Endodermal cell (in vitro differentiated cells): Measurements from ENCODE around the gene CD151. TPM values are rescaled to one million over a fixed set of nuclear protein-coding genes. Genes with fewer than 3 reads are reported as not detected.

Source experiments
- DNase-seq: peaks from one replicate; pipeline ENCODE4 v3.0.0-alpha.2; 2017
- H3K27ac ChIP-seq: 2 replicates; pipeline ENCODE4 v1.5.1; 2013; ENCODE audit warnings: mild to moderate bottlenecking, low read depth, low read length, moderate library complexity
- H3K27me3 ChIP-seq: 2 replicates; pipeline ENCODE4 v1.6.1; 2013; ENCODE audit warnings: mild to moderate bottlenecking, low read length, moderate library complexity; ENCODE audit not compliant: insufficient read depth, control insufficient read depth, poor library complexity, severe bottlenecking
- H3K36me3 ChIP-seq: 2 replicates; pipeline ENCODE4 v1.7.0; 2013; ENCODE audit warnings: mild to moderate bottlenecking, low read length, moderate library complexity; ENCODE audit not compliant: control insufficient read depth, insufficient read depth
- H3K4me1 ChIP-seq: one replicate; pipeline ENCODE4 v1.7.0; 2013; ENCODE audit warnings: low read length; ENCODE audit not compliant: control insufficient read depth, insufficient read depth
- H3K4me3 ChIP-seq: 2 replicates; pipeline ENCODE4 v1.5.1; 2013; ENCODE audit warnings: mild to moderate bottlenecking, low read length, moderate library complexity
- H3K9ac ChIP-seq: 2 replicates; pipeline ENCODE4 v1.6.1; 2013; ENCODE audit warnings: mild to moderate bottlenecking, low read length, moderate library complexity; ENCODE audit not compliant: poor library complexity, severe bottlenecking; ENCODE audit errors: extremely low read depth
- H3K9me3 ChIP-seq: 2 replicates; pipeline ENCODE4 v1.6.1; 2013; ENCODE audit warnings: mild to moderate bottlenecking, low read length, moderate library complexity; ENCODE audit not compliant: control insufficient read depth
- H3K27ac Mint-ChIP-seq: 2 replicates; pipeline ENCODE4 v1.8.0; 2020; ENCODE audit warnings: mixed read lengths
- H3K27me3 Mint-ChIP-seq: 2 replicates; pipeline ENCODE4 v1.8.0; 2021; ENCODE audit warnings: mild to moderate bottlenecking, mixed read lengths; ENCODE audit not compliant: insufficient read depth
- H3K36me3 Mint-ChIP-seq: 2 replicates; pipeline ENCODE4 v1.8.0; 2020; ENCODE audit warnings: low read depth, mixed read lengths
- H3K4me1 Mint-ChIP-seq: 2 replicates; pipeline ENCODE4 v1.8.0; 2020; ENCODE audit warnings: mixed read lengths
- H3K4me3 Mint-ChIP-seq: 2 replicates; pipeline ENCODE4 v1.8.0; 2020; ENCODE audit warnings: mild to moderate bottlenecking, moderate library complexity, mixed read lengths
- H3K9me3 Mint-ChIP-seq: 2 replicates; pipeline ENCODE4 v1.8.0; 2020; ENCODE audit warnings: mild to moderate bottlenecking, mixed read lengths
- WGBS, 2 experiments: methylation state at CpG; one replicate each; pipeline versions ENCODE4 v1.1.5 to v1.1.7; 2013; ENCODE audit warnings: missing lambda C conversion rate in 2 of 2, mixed read lengths in 1 of 2; ENCODE audit not compliant: insufficient coverage in 1 of 2, insufficient read length in 1 of 2; 5-methylcytosine and 5-hydroxymethylcytosine counted together
- total RNA-seq, 2 donors: library from RNA; stranded (reverse); fragmentation: NEBNext Ultra II Directional in 1 of 2; extraction: Animal tissue kit (Norgen Biotek cat#: 25700) in 1 of 2; gene quantifications; 2 replicates in 1 of 2; 3 replicates in 1 of 2; pipeline ENCODE4 v1.2.1, GENCODE V29; 2021
- TF ChIP-seq, protein P1 (sequence below): fragments of 200-600 bp; sonication (generic); conservative IDR thresholded peaks from 2 replicates; pipeline ENCODE4 v1.5.0; 2021; ENCODE audit warnings: antibody characterized with exemption, mild to moderate bottlenecking

Gene CD151
- total RNA-seq, 2 donors from 2014 or later: 139 to 165 TPM

DNA sequence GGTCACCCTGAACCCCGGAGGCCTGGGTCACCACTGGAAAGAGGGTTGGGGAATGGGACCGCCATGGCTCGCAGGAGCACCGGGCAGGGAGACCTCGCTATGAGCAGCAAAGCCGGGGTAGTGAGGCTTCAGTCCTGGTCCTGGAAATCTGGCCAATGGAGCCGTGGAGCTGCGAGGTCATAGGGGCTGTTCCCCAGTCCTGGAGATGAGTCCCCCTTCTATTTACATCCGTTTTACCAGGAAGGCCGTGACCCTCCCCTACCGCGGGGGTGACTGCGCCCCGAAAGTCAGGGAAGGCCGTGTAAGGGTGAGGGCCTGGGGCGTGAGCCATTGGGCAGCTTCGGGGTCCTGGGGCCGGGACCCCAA is 28.2 kb upstream of the CD151 start:
- no peaks in the 10 kb centered on the region for H3K9me3 Mint-ChIP-seq
- no peaks in the 10 kb centered on the region for H3K27me3 Mint-ChIP-seq
- TF ChIP-seq, protein P1, sequence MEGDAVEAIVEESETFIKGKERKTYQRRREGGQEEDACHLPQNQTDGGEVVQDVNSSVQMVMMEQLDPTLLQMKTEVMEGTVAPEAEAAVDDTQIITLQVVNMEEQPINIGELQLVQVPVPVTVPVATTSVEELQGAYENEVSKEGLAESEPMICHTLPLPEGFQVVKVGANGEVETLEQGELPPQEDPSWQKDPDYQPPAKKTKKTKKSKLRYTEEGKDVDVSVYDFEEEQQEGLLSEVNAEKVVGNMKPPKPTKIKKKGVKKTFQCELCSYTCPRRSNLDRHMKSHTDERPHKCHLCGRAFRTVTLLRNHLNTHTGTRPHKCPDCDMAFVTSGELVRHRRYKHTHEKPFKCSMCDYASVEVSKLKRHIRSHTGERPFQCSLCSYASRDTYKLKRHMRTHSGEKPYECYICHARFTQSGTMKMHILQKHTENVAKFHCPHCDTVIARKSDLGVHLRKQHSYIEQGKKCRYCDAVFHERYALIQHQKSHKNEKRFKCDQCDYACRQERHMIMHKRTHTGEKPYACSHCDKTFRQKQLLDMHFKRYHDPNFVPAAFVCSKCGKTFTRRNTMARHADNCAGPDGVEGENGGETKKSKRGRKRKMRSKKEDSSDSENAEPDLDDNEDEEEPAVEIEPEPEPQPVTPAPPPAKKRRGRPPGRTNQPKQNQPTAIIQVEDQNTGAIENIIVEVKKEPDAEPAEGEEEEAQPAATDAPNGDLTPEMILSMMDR: no peak
- no peaks in the 10 kb centered on the region for H3K9me3 ChIP-seq
- no peak overlapping the region for H3K27ac Mint-ChIP-seq
- WGBS, 2 experiments: 39 to 50% methylated on average over 7 to 18 of the region's 18 CpGs
- no peak overlapping the region for H3K27ac ChIP-seq
- H3K4me3 ChIP-seq: peak overlapping the region; percentile 84
- peaks cover 6% of the 10 kb centered on the region for H3K36me3 Mint-ChIP-seq
- no peaks in the 10 kb centered on the region for H3K27me3 ChIP-seq
- peaks cover 6% of the 10 kb centered on the region for H3K4me1 Mint-ChIP-seq
- H3K36me3 ChIP-seq: peaks cover 5% of the 10 kb centered on the region
- peak overlapping the region; percentile 34 for H3K9ac ChIP-seq
- H3K4me3 Mint-ChIP-seq: peak overlapping the region; percentile 63
- H3K4me1 ChIP-seq: no peaks in the 10 kb centered on the region
- peak; percentile 66 for DNase-seq

DNA sequence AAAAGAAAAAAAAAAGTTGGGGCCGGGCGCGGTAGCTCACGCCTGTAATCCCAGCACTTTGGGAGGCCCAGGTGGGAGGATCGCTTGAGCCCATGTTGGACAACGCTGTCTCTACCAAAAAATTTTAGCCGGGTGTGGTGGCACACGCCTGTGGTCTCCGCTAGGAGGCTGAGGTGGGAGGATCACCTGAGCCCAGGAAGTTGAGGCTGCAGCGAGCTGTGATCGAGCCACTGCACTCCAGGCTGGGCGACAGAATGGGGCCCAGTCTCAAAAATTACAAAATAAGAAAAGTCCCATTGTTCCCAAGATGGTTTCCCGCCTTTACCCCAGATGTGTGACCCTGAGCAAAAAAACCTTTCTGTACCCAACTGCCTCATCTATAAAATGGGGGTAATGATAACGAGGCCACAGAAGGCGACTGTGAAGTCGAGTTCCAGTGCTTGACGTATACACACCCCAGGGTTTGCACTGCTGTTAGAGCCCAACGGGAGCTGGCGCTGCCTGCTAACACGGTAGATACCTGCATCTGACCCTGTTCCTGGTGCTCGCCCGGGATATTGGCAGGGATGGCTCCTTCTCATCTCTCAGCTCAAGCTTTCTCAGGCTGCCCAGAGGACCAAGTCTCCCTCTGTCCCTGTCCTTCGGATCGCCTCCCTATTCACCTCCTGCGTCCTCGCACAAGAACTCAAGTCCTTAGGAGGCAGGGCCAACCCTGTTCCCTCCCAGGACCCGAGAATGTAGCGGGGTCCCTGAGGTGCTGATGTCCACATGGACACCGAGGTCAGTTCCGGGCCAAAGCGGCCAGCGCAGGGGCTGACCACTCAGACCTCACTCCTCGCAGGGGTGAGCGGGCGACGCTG is 24.1 kb upstream of the CD151 start:
- TF ChIP-seq, protein P1: no peak
- Mint-ChIP-seq H3K4me3 (peak overlapping the region; percentile 85), H3K4me1 (peaks cover 17% of the 10 kb centered on the region), H3K9me3 (no peaks in the 10 kb centered on the region), H3K36me3 (peaks cover 28% of the 10 kb centered on the region), H3K27me3 (no peaks in the 10 kb centered on the region), H3K27ac (peak overlapping the region; percentile 99)
- H3K9me3 ChIP-seq: no peaks in the 10 kb centered on the region
- peaks cover 26% of the 10 kb centered on the region for H3K36me3 ChIP-seq
- H3K4me1 ChIP-seq: no peaks in the 10 kb centered on the region
- H3K9ac ChIP-seq: peak overlapping the region; percentile 94
- peak overlapping the region; percentile 98 for H3K27ac ChIP-seq
- peak; percentile 66 for DNase-seq
- peak overlapping the region; percentile 89 for H3K4me3 ChIP-seq
- H3K27me3 ChIP-seq: no peaks in the 10 kb centered on the region
- 37 to 46% methylated on average over 27 to 36 of the region's 36 CpGs for WGBS, 2 experiments

DNA sequence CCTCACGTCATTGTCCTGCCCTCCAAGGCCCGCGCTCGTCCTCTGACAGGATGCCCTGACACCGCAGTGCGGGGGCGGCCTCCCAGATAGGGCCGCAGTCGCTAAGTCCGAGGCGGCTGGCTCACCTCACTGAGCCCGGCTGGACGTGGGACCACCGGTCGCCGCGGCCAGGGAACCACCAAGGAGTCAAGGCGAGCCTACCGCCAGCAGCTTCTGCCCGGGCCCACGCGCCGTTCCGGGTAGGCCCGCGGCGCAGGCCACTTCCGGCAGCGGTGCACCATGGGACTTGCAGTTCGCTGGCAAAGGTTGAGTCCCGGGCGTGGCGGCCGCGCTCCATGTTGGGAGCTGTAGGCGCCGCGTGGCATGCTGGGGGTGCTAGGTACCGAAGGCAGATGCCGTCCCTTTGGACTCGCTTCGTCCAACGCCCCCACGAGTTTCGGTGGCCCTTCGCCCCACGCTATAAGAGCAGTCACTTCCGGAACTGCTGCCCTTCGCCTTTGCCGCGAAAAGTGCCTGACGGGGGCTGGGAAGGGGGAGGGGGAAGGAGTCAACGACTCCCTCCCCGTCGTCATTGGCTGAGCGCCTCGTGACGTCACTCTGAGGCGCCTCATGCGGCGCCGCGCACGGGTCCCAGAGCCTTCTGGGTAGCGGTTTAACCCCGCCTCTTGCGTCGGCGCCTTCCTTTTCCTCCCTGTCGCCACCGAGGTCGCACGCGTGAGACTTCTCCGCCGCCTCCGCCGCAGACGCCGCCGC is 23.3 kb upstream of the CD151 start, which contains the start of gene RPLP2:
TSS of gene RPLP2 (plus strand) at position 681 of the 753 bp plus-strand sequence. CDS start 268 bp downstream, outside the sequence.
- Histone ChIP-seq H3K4me3 (peak within 1 kb of the TSS; percentile 89), H3K27me3 (no peaks in the 10 kb centered on the region), H3K27ac (peak within 1 kb of the TSS; percentile 98), H3K36me3 (peaks cover 31% of the 10 kb centered on the region), H3K9ac (peak within 1 kb of the TSS; percentile 94), H3K4me1 (no peaks in the 10 kb centered on the region), H3K9me3 (no peaks in the 10 kb centered on the region)
- no peaks in the 10 kb centered on the region for H3K27me3 Mint-ChIP-seq
- peak within 1 kb of the TSS; percentile 99 for H3K27ac Mint-ChIP-seq
- peaks cover 17% of the 10 kb centered on the region for H3K4me1 Mint-ChIP-seq
- H3K9me3 Mint-ChIP-seq: no peaks in the 10 kb centered on the region
- peak within 1 kb of the TSS; percentile 85 for H3K4me3 Mint-ChIP-seq
- TF ChIP-seq, protein P1: no peak
- peaks cover 31% of the 10 kb centered on the region for H3K36me3 Mint-ChIP-seq
- peak; percentile 98 for DNase-seq
- WGBS, 2 experiments: 0 to 1% methylated on average over 20 to 81 of the region's 81 CpGs
